Measurements from ENCODE around the gene CLCA2. TPM values are rescaled to one million over a fixed set of nuclear protein-coding genes. Genes with fewer than 3 reads are reported as not detected.

Gene CLCA2
- total and polyA plus RNA-seq, 12 donors = 0.11 to 1.1 (median 0.25) TPM; not detected in 2

GRCh38 chr1:86481966-86482365 is 58.0 kb downstream of the CLCA2 start:
- intact Hi-C loops (cut with DNase I) = no loop called here
- TF ChIP-seq POLR2A (IDR thresholded peaks at IDR 0.05) (no peak), CTCF (IDR thresholded peaks at IDR 0.05) (no peak)
- H3K27me3 ChIP-seq = no peaks in the 10 kb centered on the region
- no peaks in the 10 kb centered on the region for H3K36me3 ChIP-seq (replicated peaks in 1 of 2)
- DNase-seq = no peak
- H3K27ac ChIP-seq = no peak overlapping the region
- no peak overlapping the region for H3K4me3 ChIP-seq
- 85 to 92% (median 91%) methylated on average over 4 of the region's 4 CpGs for WGBS, 4 donors
- no peaks in the 10 kb centered on the region for H3K9me3 ChIP-seq (replicated peaks in 1 of 3)
- H3K4me1 ChIP-seq (replicated peaks in 1 of 2) = no peaks in the 10 kb centered on the region

GRCh38 chr1:86487131-86487810 is 63.3 kb downstream of the CLCA2 start:
- Histone ChIP-seq H3K27me3 (no peaks in the 10 kb centered on the region), H3K36me3 (replicated peaks in 1 of 2) (no peaks in the 10 kb centered on the region), H3K27ac (no peak overlapping the region), H3K4me1 (replicated peaks in 1 of 2) (no peaks in the 10 kb centered on the region), H3K9me3 (replicated peaks in 1 of 3) (no peaks in the 10 kb centered on the region), H3K4me3 (no peak overlapping the region)
- no peak for DNase-seq
- WGBS, 4 donors = 76 to 84% (median 80%) methylated on average over 4 of the region's 4 CpGs
- TF ChIP-seq POLR2A (IDR thresholded peaks at IDR 0.05) = no peak
- no peak for TF ChIP-seq CTCF (IDR thresholded peaks at IDR 0.05)
- intact Hi-C loops (cut with DNase I) = no loop called here

GRCh38 chr1:86487811-86488141 is 63.8 kb downstream of the CLCA2 start:
- H3K9me3 ChIP-seq (replicated peaks in 1 of 3) = no peaks in the 10 kb centered on the region
- no peaks in the 10 kb centered on the region for H3K36me3 ChIP-seq (replicated peaks in 1 of 2)
- H3K4me3 ChIP-seq = no peak overlapping the region
- TF ChIP-seq POLR2A (IDR thresholded peaks at IDR 0.05) (no peak), CTCF (IDR thresholded peaks at IDR 0.05) (no peak)
- H3K4me1 ChIP-seq (replicated peaks in 1 of 2) = no peaks in the 10 kb centered on the region
- intact Hi-C loops (cut with DNase I) = no loop called here
- 91 to 97% (median 92%) methylated on average over 4 of the region's 4 CpGs for WGBS, 4 donors
- no peaks in the 10 kb centered on the region for H3K27me3 ChIP-seq
- H3K27ac ChIP-seq = no peak overlapping the region
- no peak for DNase-seq

GRCh38 chr1:86489242-86489878 is 65.4 kb downstream of the CLCA2 start:
- DNase-seq = no peak
- Histone ChIP-seq H3K27me3 (no peaks in the 10 kb centered on the region), H3K4me3 (no peak overlapping the region), H3K36me3 (replicated peaks in 1 of 2) (no peaks in the 10 kb centered on the region), H3K9me3 (replicated peaks in 1 of 3) (no peaks in the 10 kb centered on the region), H3K27ac (no peak overlapping the region), H3K4me1 (replicated peaks in 1 of 2) (no peaks in the 10 kb centered on the region)
- WGBS, 4 donors = 62 to 81% (median 72%) methylated on average over 2 of the region's 2 CpGs
- intact Hi-C loops (cut with DNase I) = no loop called here
- TF ChIP-seq CTCF (IDR thresholded peaks at IDR 0.05) (no peak), POLR2A (IDR thresholded peaks at IDR 0.05) (no peak)
